GM23248 (cell line): ENCODE data around the gene FARP1.

Experiments
- EZH2 ChIP-seq: fragments of 200-600 bp; sonication (generic); IDR thresholded peaks from 2 replicates; pipeline ENCODE4 v1.6.1; 2018; ENCODE audit warnings: antibody characterized with exemption, mild to moderate bottlenecking; ENCODE audit not compliant: insufficient read depth, poor library complexity, severe bottlenecking
- EZH2phosphoT487 ChIP-seq: fragments of 200-600 bp; sonication (generic); IDR thresholded peaks from 2 replicates; pipeline ENCODE4 v1.6.1; 2018; ENCODE audit warnings: antibody characterized with exemption, moderate library complexity, mild to moderate bottlenecking, low read depth; ENCODE audit not compliant: insufficient read depth

DNA sequence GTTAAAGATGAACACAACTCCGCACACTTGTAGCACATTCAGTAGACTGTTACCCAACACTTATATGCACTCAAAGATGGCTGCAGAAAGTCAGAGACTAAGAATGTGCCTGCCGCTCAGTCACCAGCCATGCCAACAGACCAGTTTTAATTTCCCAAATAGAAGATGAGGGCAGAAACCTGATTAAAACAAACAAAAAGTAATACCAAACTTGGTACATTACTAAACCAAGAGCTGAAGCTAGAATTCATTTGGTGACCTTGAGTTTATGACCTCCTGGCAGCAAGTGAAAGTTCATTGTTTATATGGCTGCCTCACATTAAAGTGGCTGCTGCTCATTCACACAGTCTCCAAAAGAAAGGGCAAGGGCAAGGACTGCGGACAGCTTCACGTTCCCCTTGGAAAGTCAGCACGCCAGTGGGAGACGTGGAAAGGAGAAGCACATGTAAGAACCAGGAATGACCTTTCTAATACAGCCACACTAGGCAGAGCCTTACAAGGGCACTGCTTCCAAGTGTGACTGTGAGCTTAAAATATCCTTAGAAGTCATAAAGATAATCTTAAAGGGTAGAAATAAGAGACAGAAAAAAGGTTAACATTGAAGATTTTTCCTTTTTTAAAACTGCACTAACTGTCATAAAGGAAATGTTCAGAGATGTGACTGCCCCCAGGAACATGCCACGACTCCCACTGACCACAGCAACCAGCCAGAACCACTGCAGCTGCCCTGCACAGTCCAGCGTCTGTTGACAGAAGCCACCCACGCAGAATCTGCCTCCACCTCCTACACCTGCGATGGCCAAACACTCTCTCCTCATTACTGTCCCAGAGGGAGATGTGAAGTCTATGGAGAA is 360.5 kb downstream of the FARP1 start:
- no peak for TF ChIP-seq EZH2
- no peak for TF ChIP-seq EZH2phosphoT487
